Measurements from ENCODE around the gene MINK1. TPM values are rescaled to one million over a fixed set of nuclear protein-coding genes. Genes with fewer than 3 reads are reported as not detected.
A peak's percentile ranks its signal among the peaks of the same experiment; 100 is the strongest.

Gene MINK1
- total RNA-seq, 1 donor from 2014 or later: 90.6 TPM

- no peak overlapping the region for H3K27ac Mint-ChIP-seq (ENCODE audit: unreplicated experiment)
- H3K27me3 Mint-ChIP-seq (ENCODE audit: low read depth): no peaks in the 10 kb centered on the region
- no peaks in the 10 kb centered on the region for H3K9me3 Mint-ChIP-seq (ENCODE audit: low read depth)
- no peak overlapping the region for H3K4me3 Mint-ChIP-seq (ENCODE audit: unreplicated experiment)
- H3K4me1 Mint-ChIP-seq (ENCODE audit: low read depth): no peaks in the 10 kb centered on the region
- TF ChIP-seq CTCF (IDR thresholded peaks at IDR 0.05): peak; percentile 58
- DNase-seq (ENCODE audit: low spot score): no peak
- peaks cover 32% of the 10 kb centered on the region for H3K36me3 Mint-ChIP-seq (ENCODE audit: low read depth)
Measured at GRCh38 chr17:4815043-4815675, 18.0 kb upstream of the MINK1 start.

- no peak for TF ChIP-seq CTCF (IDR thresholded peaks at IDR 0.05)
- Mint-ChIP-seq H3K9me3 (ENCODE audit: low read depth) (no peaks in the 10 kb centered on the region), H3K4me1 (ENCODE audit: low read depth) (no peaks in the 10 kb centered on the region), H3K4me3 (ENCODE audit: unreplicated experiment) (no peak overlapping the region), H3K27ac (ENCODE audit: unreplicated experiment) (no peak overlapping the region), H3K36me3 (ENCODE audit: low read depth) (peaks cover 26% of the 10 kb centered on the region), H3K27me3 (ENCODE audit: low read depth) (no peaks in the 10 kb centered on the region)
- DNase-seq (ENCODE audit: low spot score): no peak
Measured at GRCh38 chr17:4816826-4817225, 16.3 kb upstream of the MINK1 start.

GRCh38 chr17:4818276-4818675, 14.9 kb upstream of the MINK1 start:
- no peak for DNase-seq (ENCODE audit: low spot score)
- Mint-ChIP-seq H3K4me3 (ENCODE audit: unreplicated experiment) (no peak overlapping the region), H3K27me3 (ENCODE audit: low read depth) (no peaks in the 10 kb centered on the region), H3K27ac (ENCODE audit: unreplicated experiment) (no peak overlapping the region), H3K9me3 (ENCODE audit: low read depth) (no peaks in the 10 kb centered on the region), H3K36me3 (ENCODE audit: low read depth) (peaks cover 26% of the 10 kb centered on the region), H3K4me1 (ENCODE audit: low read depth) (no peaks in the 10 kb centered on the region)
- no peak for TF ChIP-seq CTCF (IDR thresholded peaks at IDR 0.05)

- Mint-ChIP-seq H3K4me1 (ENCODE audit: low read depth) (no peaks in the 10 kb centered on the region), H3K27me3 (ENCODE audit: low read depth) (no peaks in the 10 kb centered on the region), H3K36me3 (ENCODE audit: low read depth) (peaks cover 8% of the 10 kb centered on the region), H3K27ac (ENCODE audit: unreplicated experiment) (no peak overlapping the region), H3K9me3 (ENCODE audit: low read depth) (no peaks in the 10 kb centered on the region), H3K4me3 (ENCODE audit: unreplicated experiment) (no peak overlapping the region)
- DNase-seq (ENCODE audit: low spot score): no peak
- no peak for TF ChIP-seq CTCF (IDR thresholded peaks at IDR 0.05)
Measured at GRCh38 chr17:4822835-4823234, 10.3 kb upstream of the MINK1 start.

GRCh38 chr17:4823373-4824089, 9.6 kb upstream of the MINK1 start:
- H3K4me1 Mint-ChIP-seq (ENCODE audit: low read depth): no peaks in the 10 kb centered on the region
- H3K27ac Mint-ChIP-seq (ENCODE audit: unreplicated experiment): no peak overlapping the region
- TF ChIP-seq CTCF (IDR thresholded peaks at IDR 0.05): no peak
- H3K4me3 Mint-ChIP-seq (ENCODE audit: unreplicated experiment): no peak overlapping the region
- H3K36me3 Mint-ChIP-seq (ENCODE audit: low read depth): peaks cover 8% of the 10 kb centered on the region
- no peak for DNase-seq (ENCODE audit: low spot score)
- no peaks in the 10 kb centered on the region for H3K27me3 Mint-ChIP-seq (ENCODE audit: low read depth)
- no peaks in the 10 kb centered on the region for H3K9me3 Mint-ChIP-seq (ENCODE audit: low read depth)
